A673 (cell line): Measurements from ENCODE around the gene TMEM273. TPM values are rescaled to one million over a fixed set of nuclear protein-coding genes. Genes with fewer than 3 reads are reported as not detected.

ENCODE experiments used
- BruUV-seq: library from RNA; stranded (reverse); fragments of 400-500 nt; replicated peaks from 2 replicates; lab custom pipeline; 2021; lab: Mats Ljungman, UMichigan
- CTCF ChIA-PET: fragments of 300-600 bp; sonication (Branson Sonifier 250); formaldehyde crosslinking; loops from one replicate; lab custom pipeline; 2022; ENCODE audit warnings: antibody characterized with exemption; lab: Charles Lee
- POLR2A ChIA-PET: fragments of 300-600 bp; sonication (Branson Sonifier 250); formaldehyde crosslinking; loops from one replicate; lab custom pipeline; 2022; ENCODE audit warnings: antibody characterized with exemption; ENCODE audit not compliant: low non-redundant PET; lab: Charles Lee
- DNase-seq: peaks from one replicate; pipeline ENCODE4 v3.0.0-alpha.2; 2015; ENCODE audit warnings: low spot score
- H3K27ac ChIP-seq: fragments of 200-600 bp; sonication (generic); 2 replicates; pipeline ENCODE4 v1.5.1; 2016; ENCODE audit warnings: mixed run types, low read depth, mild to moderate bottlenecking, mixed read lengths, antibody characterized with exemption, low read length; ENCODE audit not compliant: poor library complexity, severe bottlenecking
- H3K27me3 ChIP-seq: fragments of 200-600 bp; sonication (generic); replicated peaks from 2 replicates; pipeline ENCODE4 v1.6.1; 2017; ENCODE audit warnings: mixed run types, low read depth, mild to moderate bottlenecking, mixed read lengths, antibody characterized with exemption, low read length; ENCODE audit not compliant: insufficient read depth, poor library complexity
- H3K36me3 ChIP-seq: fragments of 200-600 bp; sonication (generic); 2 replicates; pipeline ENCODE4 v1.6.1; 2016; ENCODE audit warnings: mixed run types, mild to moderate bottlenecking, mixed read lengths, antibody characterized with exemption, low read length; ENCODE audit not compliant: insufficient read depth, poor library complexity, severe bottlenecking
- H3K4me1 ChIP-seq: fragments of 200-600 bp; sonication (generic); 2 replicates; pipeline ENCODE4 v1.6.1; 2017; ENCODE audit warnings: mixed run types, mild to moderate bottlenecking, mixed read lengths, antibody characterized with exemption, low read length; ENCODE audit not compliant: insufficient read depth, poor library complexity, severe bottlenecking
- H3K4me3 ChIP-seq: fragments of 200-600 bp; sonication (generic); 2 replicates; pipeline ENCODE4 v1.5.1; 2016; ENCODE audit warnings: low read depth, mixed run types, mild to moderate bottlenecking, mixed read lengths, low read length; ENCODE audit not compliant: poor library complexity, severe bottlenecking
- H3K9me3 ChIP-seq: fragments of 200-600 bp; sonication (generic); 2 replicates; pipeline ENCODE4 v1.6.1; 2016; ENCODE audit warnings: mixed run types, low read depth, mild to moderate bottlenecking, mixed read lengths, antibody characterized with exemption, low read length; ENCODE audit not compliant: poor library complexity, severe bottlenecking
- EZH2 ChIP-seq: fragments of 200-600 bp; sonication (generic); IDR thresholded peaks from 2 replicates; pipeline ENCODE4 v1.6.1; 2017; ENCODE audit warnings: borderline replicate concordance, low read depth, mild to moderate bottlenecking, mixed read lengths, antibody characterized with exemption, low read length; ENCODE audit not compliant: poor library complexity, severe bottlenecking
- intact Hi-C: fragments of 100-400 bp; cut with micrococcal nuclease; formaldehyde crosslinking; loops from one replicate; pipeline ENCODE4 v1.10.0; 2022; ENCODE audit not compliant: unreplicated experiment
- total RNA-seq: library from RNA; stranded (reverse); gene quantifications from 2 replicates; pipeline ENCODE4 v1.2.3, GENCODE V29; 2021
- TF ChIP-seq, protein P1 (sequence below): fragments of 300-800, 200-600 bp; sonication (generic); conservative IDR thresholded peaks from 2 replicates; pipeline ENCODE4 v1.5.1; 2017; ENCODE audit warnings: low read depth, mild to moderate bottlenecking, antibody characterized with exemption, low read length, moderate library complexity, mixed read lengths

Gene TMEM273
- total RNA-seq, 1 experiment from 2014 or later: not detected

- CTCF ChIA-PET: no interaction called here
- POLR2A ChIA-PET: no interaction called here
- Histone ChIP-seq H3K4me3 (no peak overlapping the region), H3K4me1 (no peaks in the 10 kb centered on the region), H3K9me3 (no peaks in the 10 kb centered on the region), H3K27me3 (no peaks in the 10 kb centered on the region), H3K36me3 (no peaks in the 10 kb centered on the region), H3K27ac (no peak overlapping the region)
- no TSS peak for BruUV-seq
- TF ChIP-seq, protein P1, sequence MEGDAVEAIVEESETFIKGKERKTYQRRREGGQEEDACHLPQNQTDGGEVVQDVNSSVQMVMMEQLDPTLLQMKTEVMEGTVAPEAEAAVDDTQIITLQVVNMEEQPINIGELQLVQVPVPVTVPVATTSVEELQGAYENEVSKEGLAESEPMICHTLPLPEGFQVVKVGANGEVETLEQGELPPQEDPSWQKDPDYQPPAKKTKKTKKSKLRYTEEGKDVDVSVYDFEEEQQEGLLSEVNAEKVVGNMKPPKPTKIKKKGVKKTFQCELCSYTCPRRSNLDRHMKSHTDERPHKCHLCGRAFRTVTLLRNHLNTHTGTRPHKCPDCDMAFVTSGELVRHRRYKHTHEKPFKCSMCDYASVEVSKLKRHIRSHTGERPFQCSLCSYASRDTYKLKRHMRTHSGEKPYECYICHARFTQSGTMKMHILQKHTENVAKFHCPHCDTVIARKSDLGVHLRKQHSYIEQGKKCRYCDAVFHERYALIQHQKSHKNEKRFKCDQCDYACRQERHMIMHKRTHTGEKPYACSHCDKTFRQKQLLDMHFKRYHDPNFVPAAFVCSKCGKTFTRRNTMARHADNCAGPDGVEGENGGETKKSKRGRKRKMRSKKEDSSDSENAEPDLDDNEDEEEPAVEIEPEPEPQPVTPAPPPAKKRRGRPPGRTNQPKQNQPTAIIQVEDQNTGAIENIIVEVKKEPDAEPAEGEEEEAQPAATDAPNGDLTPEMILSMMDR: no peak
- no peak for TF ChIP-seq EZH2
- DNase-seq: no peak
- intact Hi-C loops: no loop called here
These were observed 44.0 kb downstream of the TMEM273 start for GRCh38 chr10:49144058-49144720.

DNA sequence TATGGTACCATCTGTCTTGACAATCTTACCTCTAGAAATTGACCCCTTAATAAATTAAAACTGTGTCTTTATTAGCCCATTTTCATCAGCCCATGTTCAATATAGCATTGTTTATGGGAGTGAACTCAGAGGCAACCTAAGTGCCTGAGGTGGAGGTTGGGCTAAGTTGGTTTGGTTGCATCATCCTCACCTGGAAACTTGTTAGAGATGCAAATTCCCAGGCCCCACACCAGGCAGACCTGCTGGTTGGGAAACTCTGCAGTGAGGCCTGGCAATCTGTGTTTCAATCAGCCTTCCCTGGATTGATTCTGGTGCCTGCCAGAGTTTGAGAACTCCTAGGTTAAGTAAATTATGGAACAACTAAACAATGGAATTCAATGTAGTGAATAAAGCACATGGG, 44.9 kb downstream of the TMEM273 start:
- H3K9me3 ChIP-seq: no peaks in the 10 kb centered on the region
- no peak overlapping the region for H3K4me3 ChIP-seq
- H3K27ac ChIP-seq: no peak overlapping the region
- no peaks in the 10 kb centered on the region for H3K4me1 ChIP-seq
- no peaks in the 10 kb centered on the region for H3K36me3 ChIP-seq
- DNase-seq: no peak
- no peak for TF ChIP-seq EZH2
- TF ChIP-seq, protein P1: no peak
- BruUV-seq: no TSS peak
- POLR2A ChIA-PET: no interaction called here
- intact Hi-C loops: no loop called here
- CTCF ChIA-PET: no interaction called here
- H3K27me3 ChIP-seq: no peaks in the 10 kb centered on the region

DNA sequence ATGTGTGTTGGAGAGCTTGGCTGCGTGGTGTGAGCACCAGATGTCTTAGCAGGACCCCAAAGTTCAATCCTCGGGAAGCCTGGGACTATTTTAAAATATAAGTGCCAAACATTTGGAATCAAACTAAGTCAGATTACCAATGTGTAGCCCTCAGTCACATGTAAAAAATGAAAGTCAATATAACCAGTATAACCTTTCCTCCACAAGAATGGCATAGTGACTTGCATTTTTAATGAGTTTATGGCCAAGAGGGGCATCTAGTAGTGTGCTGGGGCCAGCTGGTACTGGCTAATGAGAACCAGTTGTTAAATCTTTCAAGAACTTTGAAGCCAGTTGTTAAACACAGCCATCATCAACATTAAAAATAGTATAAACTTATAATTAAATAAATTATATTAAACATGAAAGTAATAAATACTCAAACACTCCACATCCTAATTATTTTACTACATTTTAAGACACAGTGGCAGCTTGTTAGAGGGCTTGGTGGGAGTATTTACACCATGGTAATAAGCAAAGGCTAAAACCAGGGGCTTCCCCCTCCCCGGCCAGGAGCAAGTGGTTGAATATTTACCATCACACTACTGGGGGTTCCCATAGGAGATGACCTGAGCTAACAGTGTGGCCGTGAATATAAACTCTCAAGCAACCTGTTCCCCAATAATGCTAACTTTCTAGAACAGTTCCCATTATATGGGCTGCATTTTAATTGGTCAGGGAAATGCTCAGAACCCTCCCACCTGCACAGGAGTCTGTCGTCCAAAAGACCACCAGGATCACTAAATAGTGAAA, 46.5 kb downstream of the TMEM273 start:
- no peaks in the 10 kb centered on the region for H3K9me3 ChIP-seq
- TF ChIP-seq EZH2: no peak
- TF ChIP-seq, protein P1: no peak
- H3K27ac ChIP-seq: no peak overlapping the region
- H3K36me3 ChIP-seq: no peaks in the 10 kb centered on the region
- BruUV-seq: no TSS peak
- no peaks in the 10 kb centered on the region for H3K27me3 ChIP-seq
- ChIA-PET CTCF (no interaction called here), POLR2A (no interaction called here)
- no peak for DNase-seq
- H3K4me1 ChIP-seq: no peaks in the 10 kb centered on the region
- no peak overlapping the region for H3K4me3 ChIP-seq
- intact Hi-C loops: no loop called here
